Measurements from ENCODE around the gene CIAO2B. TPM values are rescaled to one million over a fixed set of nuclear protein-coding genes. Genes with fewer than 3 reads are reported as not detected.

The CIAO2B gene
- total and polyA plus RNA-seq, 4 donors = 51.1 to 120 (median 86.2) TPM

DNA sequence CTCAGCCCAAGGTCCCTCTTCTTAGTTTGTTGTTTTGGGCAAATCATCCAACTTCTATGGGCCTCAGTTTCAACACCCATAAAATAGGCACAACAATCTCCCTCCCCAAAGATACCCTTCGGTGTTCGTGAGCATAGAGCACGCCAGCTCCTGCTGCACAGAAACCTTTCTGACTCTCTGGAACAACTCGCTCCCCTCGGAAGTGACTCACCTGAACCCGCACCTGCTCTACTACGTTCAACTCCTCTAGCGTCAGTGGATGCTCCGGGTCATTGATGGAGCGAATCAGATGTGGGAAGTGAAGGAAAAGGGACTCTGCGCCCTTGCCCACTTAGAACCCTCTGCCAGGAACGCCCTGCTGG is 445 bp downstream of the CIAO2B start:
- no peaks in the 10 kb centered on the region for H3K36me3 ChIP-seq (ENCODE audit: control insufficient read depth in 4 of 4, insufficient read depth in 3 of 4, low read depth in 1 of 4, low read length in 3 of 4)
- 1% methylated on average over 12 of the region's 12 CpGs for WGBS
- H3K9me3 ChIP-seq (ENCODE audit: control insufficient read depth in 4 of 4, low read length in 3 of 4) = no peaks in the 10 kb centered on the region
- H3K27ac ChIP-seq (ENCODE audit: low read depth in 1 of 2, low read length in 2 of 2) = peak overlapping the region; percentile 94 to 96
- peaks cover 5 to 54% (median 43%) of the 10 kb centered on the region in 4 donors for H3K4me1 ChIP-seq (ENCODE audit: control insufficient read depth in 4 of 4, insufficient read depth in 4 of 4, low read length in 3 of 4)
- TF ChIP-seq TAF1 (conservative IDR thresholded peaks at IDR 0.05) = no peak
- TF ChIP-seq NR2F2 (IDR thresholded peaks at IDR 0.05) = no peak
- no peak for TF ChIP-seq HNF4A (conservative IDR thresholded peaks at IDR 0.05)
- no peak for TF ChIP-seq EGR1 (IDR thresholded peaks at IDR 0.05; ENCODE audit: low read depth in 2 of 2)
- TF ChIP-seq HNF4G (IDR thresholded peaks at IDR 0.05) = no peak
- TF ChIP-seq YY1 (IDR thresholded peaks at IDR 0.05) = no peak
- no peak for TF ChIP-seq GABPA (IDR thresholded peaks at IDR 0.05 in 1 of 2, conservative IDR thresholded peaks at IDR 0.05 in 1 of 2)
- TF ChIP-seq FOXA1 (IDR thresholded peaks at IDR 0.05) = no peak
- TF ChIP-seq, protein P1, sequence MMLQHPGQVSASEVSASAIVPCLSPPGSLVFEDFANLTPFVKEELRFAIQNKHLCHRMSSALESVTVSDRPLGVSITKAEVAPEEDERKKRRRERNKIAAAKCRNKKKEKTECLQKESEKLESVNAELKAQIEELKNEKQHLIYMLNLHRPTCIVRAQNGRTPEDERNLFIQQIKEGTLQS (IDR thresholded peaks at IDR 0.05) = no peak
- TF ChIP-seq FOXA2 (IDR thresholded peaks at IDR 0.05) = no peak
- TF ChIP-seq, protein P2, sequence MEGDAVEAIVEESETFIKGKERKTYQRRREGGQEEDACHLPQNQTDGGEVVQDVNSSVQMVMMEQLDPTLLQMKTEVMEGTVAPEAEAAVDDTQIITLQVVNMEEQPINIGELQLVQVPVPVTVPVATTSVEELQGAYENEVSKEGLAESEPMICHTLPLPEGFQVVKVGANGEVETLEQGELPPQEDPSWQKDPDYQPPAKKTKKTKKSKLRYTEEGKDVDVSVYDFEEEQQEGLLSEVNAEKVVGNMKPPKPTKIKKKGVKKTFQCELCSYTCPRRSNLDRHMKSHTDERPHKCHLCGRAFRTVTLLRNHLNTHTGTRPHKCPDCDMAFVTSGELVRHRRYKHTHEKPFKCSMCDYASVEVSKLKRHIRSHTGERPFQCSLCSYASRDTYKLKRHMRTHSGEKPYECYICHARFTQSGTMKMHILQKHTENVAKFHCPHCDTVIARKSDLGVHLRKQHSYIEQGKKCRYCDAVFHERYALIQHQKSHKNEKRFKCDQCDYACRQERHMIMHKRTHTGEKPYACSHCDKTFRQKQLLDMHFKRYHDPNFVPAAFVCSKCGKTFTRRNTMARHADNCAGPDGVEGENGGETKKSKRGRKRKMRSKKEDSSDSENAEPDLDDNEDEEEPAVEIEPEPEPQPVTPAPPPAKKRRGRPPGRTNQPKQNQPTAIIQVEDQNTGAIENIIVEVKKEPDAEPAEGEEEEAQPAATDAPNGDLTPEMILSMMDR (IDR thresholded peaks at IDR 0.05; ENCODE audit: low read depth, low read length, missing input control) = no peak
- TF ChIP-seq RAD21 (IDR thresholded peaks at IDR 0.05) = no peak
- TF ChIP-seq, protein P3, sequence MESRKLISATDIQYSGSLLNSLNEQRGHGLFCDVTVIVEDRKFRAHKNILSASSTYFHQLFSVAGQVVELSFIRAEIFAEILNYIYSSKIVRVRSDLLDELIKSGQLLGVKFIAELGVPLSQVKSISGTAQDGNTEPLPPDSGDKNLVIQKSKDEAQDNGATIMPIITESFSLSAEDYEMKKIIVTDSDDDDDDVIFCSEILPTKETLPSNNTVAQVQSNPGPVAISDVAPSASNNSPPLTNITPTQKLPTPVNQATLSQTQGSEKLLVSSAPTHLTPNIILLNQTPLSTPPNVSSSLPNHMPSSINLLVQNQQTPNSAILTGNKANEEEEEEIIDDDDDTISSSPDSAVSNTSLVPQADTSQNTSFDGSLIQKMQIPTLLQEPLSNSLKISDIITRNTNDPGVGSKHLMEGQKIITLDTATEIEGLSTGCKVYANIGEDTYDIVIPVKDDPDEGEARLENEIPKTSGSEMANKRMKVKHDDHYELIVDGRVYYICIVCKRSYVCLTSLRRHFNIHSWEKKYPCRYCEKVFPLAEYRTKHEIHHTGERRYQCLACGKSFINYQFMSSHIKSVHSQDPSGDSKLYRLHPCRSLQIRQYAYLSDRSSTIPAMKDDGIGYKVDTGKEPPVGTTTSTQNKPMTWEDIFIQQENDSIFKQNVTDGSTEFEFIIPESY (IDR thresholded peaks at IDR 0.05) = no peak
- TF ChIP-seq RXRA (IDR thresholded peaks at IDR 0.05) = no peak
- TF ChIP-seq, protein P4, sequence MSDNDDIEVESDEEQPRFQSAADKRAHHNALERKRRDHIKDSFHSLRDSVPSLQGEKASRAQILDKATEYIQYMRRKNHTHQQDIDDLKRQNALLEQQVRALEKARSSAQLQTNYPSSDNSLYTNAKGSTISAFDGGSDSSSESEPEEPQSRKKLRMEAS (IDR thresholded peaks at IDR 0.05) = no peak
- no peak for TF ChIP-seq SP1 (IDR thresholded peaks at IDR 0.05)
- no peak for TF ChIP-seq JUND (IDR thresholded peaks at IDR 0.05)
- TF ChIP-seq, protein P5, sequence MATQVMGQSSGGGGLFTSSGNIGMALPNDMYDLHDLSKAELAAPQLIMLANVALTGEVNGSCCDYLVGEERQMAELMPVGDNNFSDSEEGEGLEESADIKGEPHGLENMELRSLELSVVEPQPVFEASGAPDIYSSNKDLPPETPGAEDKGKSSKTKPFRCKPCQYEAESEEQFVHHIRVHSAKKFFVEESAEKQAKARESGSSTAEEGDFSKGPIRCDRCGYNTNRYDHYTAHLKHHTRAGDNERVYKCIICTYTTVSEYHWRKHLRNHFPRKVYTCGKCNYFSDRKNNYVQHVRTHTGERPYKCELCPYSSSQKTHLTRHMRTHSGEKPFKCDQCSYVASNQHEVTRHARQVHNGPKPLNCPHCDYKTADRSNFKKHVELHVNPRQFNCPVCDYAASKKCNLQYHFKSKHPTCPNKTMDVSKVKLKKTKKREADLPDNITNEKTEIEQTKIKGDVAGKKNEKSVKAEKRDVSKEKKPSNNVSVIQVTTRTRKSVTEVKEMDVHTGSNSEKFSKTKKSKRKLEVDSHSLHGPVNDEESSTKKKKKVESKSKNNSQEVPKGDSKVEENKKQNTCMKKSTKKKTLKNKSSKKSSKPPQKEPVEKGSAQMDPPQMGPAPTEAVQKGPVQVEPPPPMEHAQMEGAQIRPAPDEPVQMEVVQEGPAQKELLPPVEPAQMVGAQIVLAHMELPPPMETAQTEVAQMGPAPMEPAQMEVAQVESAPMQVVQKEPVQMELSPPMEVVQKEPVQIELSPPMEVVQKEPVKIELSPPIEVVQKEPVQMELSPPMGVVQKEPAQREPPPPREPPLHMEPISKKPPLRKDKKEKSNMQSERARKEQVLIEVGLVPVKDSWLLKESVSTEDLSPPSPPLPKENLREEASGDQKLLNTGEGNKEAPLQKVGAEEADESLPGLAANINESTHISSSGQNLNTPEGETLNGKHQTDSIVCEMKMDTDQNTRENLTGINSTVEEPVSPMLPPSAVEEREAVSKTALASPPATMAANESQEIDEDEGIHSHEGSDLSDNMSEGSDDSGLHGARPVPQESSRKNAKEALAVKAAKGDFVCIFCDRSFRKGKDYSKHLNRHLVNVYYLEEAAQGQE (IDR thresholded peaks at IDR 0.05) = no peak
- H3K9ac ChIP-seq (ENCODE audit: low read depth in 1 of 2, low read length in 2 of 2) = peak overlapping the region; percentile 61 to 86
- H3K27me3 ChIP-seq (ENCODE audit: control insufficient read depth in 4 of 4, insufficient read depth in 4 of 4, low read length in 3 of 4) = no peaks in the 10 kb centered on the region
- H3K4me3 ChIP-seq (ENCODE audit: low read depth in 1 of 3, low read length in 3 of 3) = peak overlapping the region; percentile 77 to 93 (median 81)
- DNase-seq (ENCODE audit: low spot score) = no peak

All from liver (tissue), 9 donors.